GM12878 (cell line): ENCODE results near the gene FOXL1.

Experiments
- CBX3 ChIP-seq: fragments of 200-600 bp; sonication (generic); IDR thresholded peaks from 2 replicates; pipeline ENCODE4 v1.6.1; 2016; ENCODE audit warnings: low read depth, borderline replicate concordance
- CHD2 ChIP-seq: IDR thresholded peaks from 2 replicates; pipeline ENCODE4 v1.6.1; 2011; ENCODE audit warnings: low read depth, low read length, improper control_type of control experiment, borderline replicate concordance
- GABPA ChIP-seq: IDR thresholded peaks from 2 replicates; pipeline ENCODE4 v1.6.1; 2014; ENCODE audit warnings: antibody characterized with exemption, low read depth, mild to moderate bottlenecking, inconsistent platforms
- HCFC1 ChIP-seq: fragments of 150-350 bp; IDR thresholded peaks from 2 replicates; pipeline ENCODE4 v1.6.1; 2014; ENCODE audit warnings: low read length
- POLR2A ChIP-seq: IDR thresholded peaks from 2 replicates; pipeline ENCODE4 v1.6.1; 2011; ENCODE audit warnings: low read depth, mild to moderate bottlenecking, low read length
- TAF1 ChIP-seq: IDR thresholded peaks from 2 replicates; pipeline ENCODE4 v1.6.1; 2011; ENCODE audit warnings: mild to moderate bottlenecking, low read depth, low read length, borderline replicate concordance
- TF ChIP-seq, protein P1 (sequence below): fragments of 450-650 bp; IDR thresholded peaks from 2 replicates; pipeline ENCODE4 v1.6.1; 2017; ENCODE audit warnings: borderline replicate concordance

DNA sequence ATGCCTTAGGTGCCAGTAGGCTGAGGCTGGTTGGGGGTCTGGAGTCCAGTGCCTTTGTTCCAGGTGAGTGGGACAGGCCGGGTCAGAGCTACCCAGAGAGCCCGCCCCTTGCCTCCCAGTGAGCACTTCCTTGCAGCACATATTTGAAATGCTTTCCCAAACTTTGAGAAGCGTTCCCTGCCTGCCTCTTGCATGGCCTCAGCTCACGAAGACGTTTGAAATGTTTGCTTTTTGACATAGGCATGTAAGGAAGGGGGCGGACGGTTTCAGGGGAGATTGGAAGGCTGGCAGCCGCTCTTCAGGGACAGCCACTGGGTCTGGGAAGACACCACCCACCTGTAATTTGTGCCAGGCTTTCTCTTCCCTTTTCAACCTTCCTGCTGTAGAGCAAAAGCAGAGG is 5.1 kb upstream of the FOXL1 start:
- TF ChIP-seq GABPA (no peak), HCFC1 (no peak), CBX3 (no peak), POLR2A (no peak), TAF1 (no peak), CHD2 (no peak)
- TF ChIP-seq, protein P1, sequence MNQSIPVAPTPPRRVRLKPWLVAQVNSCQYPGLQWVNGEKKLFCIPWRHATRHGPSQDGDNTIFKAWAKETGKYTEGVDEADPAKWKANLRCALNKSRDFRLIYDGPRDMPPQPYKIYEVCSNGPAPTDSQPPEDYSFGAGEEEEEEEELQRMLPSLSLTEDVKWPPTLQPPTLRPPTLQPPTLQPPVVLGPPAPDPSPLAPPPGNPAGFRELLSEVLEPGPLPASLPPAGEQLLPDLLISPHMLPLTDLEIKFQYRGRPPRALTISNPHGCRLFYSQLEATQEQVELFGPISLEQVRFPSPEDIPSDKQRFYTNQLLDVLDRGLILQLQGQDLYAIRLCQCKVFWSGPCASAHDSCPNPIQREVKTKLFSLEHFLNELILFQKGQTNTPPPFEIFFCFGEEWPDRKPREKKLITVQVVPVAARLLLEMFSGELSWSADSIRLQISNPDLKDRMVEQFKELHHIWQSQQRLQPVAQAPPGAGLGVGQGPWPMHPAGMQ: no peak
